SK-N-SH (cell line): ENCODE results near the gene SULT1A4.
"Not testable (repeated sequence)": the region's sequence is repeated elsewhere in the genome, so short reads cannot be mapped to it uniquely, and the experiment has no call there.

Experiments used
- ELF1 ChIP-seq: IDR thresholded peaks from 2 replicates; pipeline ENCODE4 v1.4.0; 2012
- EZH2phosphoT487 ChIP-seq: fragments of 200-600 bp; sonication (generic); IDR thresholded peaks from 2 replicates; pipeline ENCODE4 v1.6.1; 2017; ENCODE audit warnings: low read depth, mixed run types, mild to moderate bottlenecking, antibody characterized with exemption, moderate library complexity, borderline replicate concordance
- MXI1 ChIP-seq: IDR thresholded peaks from 2 replicates; pipeline ENCODE4 v1.6.1; 2012; ENCODE audit warnings: mild to moderate bottlenecking, low read depth, low read length, improper control_type of control experiment
- NFIC ChIP-seq: IDR thresholded peaks from 2 replicates; pipeline ENCODE4 v1.4.0; 2012; ENCODE audit warnings: borderline replicate concordance
- POLR2AphosphoS5 ChIP-seq: IDR thresholded peaks from 2 replicates; pipeline ENCODE4 v1.6.1; 2012; ENCODE audit warnings: low read depth, low read length
- RAD21 ChIP-seq: IDR thresholded peaks from 2 replicates; pipeline ENCODE4 v1.6.1; 2012; ENCODE audit warnings: mild to moderate bottlenecking, low read length
- SIN3A ChIP-seq: IDR thresholded peaks from 2 replicates; pipeline ENCODE4 v1.6.1; 2012; ENCODE audit warnings: low read depth, mild to moderate bottlenecking, low read length, moderate library complexity, borderline replicate concordance
- TAF1 ChIP-seq: IDR thresholded peaks from 2 replicates; pipeline ENCODE4 v1.6.1; 2012; ENCODE audit warnings: low read depth, mild to moderate bottlenecking, low read length, moderate library complexity, borderline replicate concordance
- TCF12 ChIP-seq: IDR thresholded peaks from 2 replicates; pipeline ENCODE4 v1.4.0; 2012
- TF ChIP-seq, protein P1 (sequence below): fragments of 200-600 bp; sonication (generic); IDR thresholded peaks from 2 replicates; pipeline ENCODE4 v1.6.1; 2017; ENCODE audit warnings: antibody characterized with exemption, mild to moderate bottlenecking, moderate library complexity
- TF ChIP-seq, protein P2 (sequence below): IDR thresholded peaks from 2 replicates; pipeline ENCODE4 v1.4.0; 2012; ENCODE audit warnings: low read depth, borderline replicate concordance

DNA sequence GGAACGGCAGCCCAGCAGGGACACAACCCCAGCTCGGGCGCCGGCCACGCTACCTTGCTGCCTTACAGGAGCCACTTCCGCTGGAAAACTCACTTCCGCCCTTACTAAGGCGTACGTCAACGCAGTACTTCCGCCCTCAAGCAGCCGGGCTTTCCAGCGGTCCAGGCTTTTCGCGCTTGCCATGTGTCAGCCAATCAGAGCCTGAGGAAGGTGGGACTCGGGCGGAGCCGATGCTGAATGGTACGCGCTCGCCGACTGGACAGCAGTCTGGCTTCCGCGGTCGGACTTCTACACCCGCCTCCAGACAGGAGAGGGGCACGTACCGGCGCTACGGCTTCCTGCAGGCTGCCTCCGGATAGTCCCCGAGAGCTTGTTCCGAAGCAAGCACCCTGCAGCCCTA lies 5.4 kb upstream of the SULT1A4 start, which contains the start of the genes BOLA2 and SLX1B:
- TF ChIP-seq POLR2AphosphoS5, NFIC, EZH2phosphoT487, RAD21, MXI1, TAF1, ELF1, SIN3A, TCF12: not testable (repeated sequence)
- TF ChIP-seq, protein P1, sequence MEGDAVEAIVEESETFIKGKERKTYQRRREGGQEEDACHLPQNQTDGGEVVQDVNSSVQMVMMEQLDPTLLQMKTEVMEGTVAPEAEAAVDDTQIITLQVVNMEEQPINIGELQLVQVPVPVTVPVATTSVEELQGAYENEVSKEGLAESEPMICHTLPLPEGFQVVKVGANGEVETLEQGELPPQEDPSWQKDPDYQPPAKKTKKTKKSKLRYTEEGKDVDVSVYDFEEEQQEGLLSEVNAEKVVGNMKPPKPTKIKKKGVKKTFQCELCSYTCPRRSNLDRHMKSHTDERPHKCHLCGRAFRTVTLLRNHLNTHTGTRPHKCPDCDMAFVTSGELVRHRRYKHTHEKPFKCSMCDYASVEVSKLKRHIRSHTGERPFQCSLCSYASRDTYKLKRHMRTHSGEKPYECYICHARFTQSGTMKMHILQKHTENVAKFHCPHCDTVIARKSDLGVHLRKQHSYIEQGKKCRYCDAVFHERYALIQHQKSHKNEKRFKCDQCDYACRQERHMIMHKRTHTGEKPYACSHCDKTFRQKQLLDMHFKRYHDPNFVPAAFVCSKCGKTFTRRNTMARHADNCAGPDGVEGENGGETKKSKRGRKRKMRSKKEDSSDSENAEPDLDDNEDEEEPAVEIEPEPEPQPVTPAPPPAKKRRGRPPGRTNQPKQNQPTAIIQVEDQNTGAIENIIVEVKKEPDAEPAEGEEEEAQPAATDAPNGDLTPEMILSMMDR: not testable (repeated sequence)
- TF ChIP-seq, protein P2, sequence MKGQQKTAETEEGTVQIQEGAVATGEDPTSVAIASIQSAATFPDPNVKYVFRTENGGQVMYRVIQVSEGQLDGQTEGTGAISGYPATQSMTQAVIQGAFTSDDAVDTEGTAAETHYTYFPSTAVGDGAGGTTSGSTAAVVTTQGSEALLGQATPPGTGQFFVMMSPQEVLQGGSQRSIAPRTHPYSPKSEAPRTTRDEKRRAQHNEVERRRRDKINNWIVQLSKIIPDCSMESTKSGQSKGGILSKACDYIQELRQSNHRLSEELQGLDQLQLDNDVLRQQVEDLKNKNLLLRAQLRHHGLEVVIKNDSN: not testable (repeated sequence)
